Adrenal gland (tissue), 12 donors: ENCODE measurements around the gene ZNF41. TPM values are rescaled to one million over a fixed set of nuclear protein-coding genes. Genes with fewer than 3 reads are reported as not detected.

ENCODE experiments used
- DNase-seq, 7 donors: peaks; one replicate each; pipeline ENCODE4 v3.0.0-alpha.2; 2019 to 2020
- H3K27ac ChIP-seq, 5 donors: fragments of 200-600 bp; sonication (generic) in 4 of 5; 1 replicate in 3 of 5; 2 replicates in 2 of 5; pipeline versions ENCODE4 v1.5.1 to v1.8.0; 2016 to 2020; ENCODE audit warnings: mild to moderate bottlenecking in 1 of 5
- H3K27me3 ChIP-seq: fragments of 200-600 bp; 2 replicates; pipeline ENCODE4 v1.8.0; 2021
- H3K36me3 ChIP-seq, 2 donors: fragments of 200-600 bp; replicated peaks in 1 of 2; 1 replicate in 1 of 2; 2 replicates in 1 of 2; pipeline versions ENCODE4 v1.5.1 to v1.8.0; 2018 to 2022
- H3K4me1 ChIP-seq, 2 donors: fragments of 200-600 bp; replicated peaks in 1 of 2; 1 replicate in 1 of 2; 2 replicates in 1 of 2; pipeline versions ENCODE4 v1.5.1 to v1.8.0; 2018 to 2021
- H3K4me3 ChIP-seq, 4 donors: fragments of 200-600 bp; sonication (generic) in 3 of 4; one replicate each; pipeline ENCODE4 v1.5.1; 2016 to 2018
- H3K9me3 ChIP-seq, 3 donors: fragments of 200-600 bp; sonication (generic) in 1 of 3; replicated peaks in 1 of 3; 1 replicate in 2 of 3; 2 replicates in 1 of 3; pipeline versions ENCODE4 v1.5.1 to v1.8.0; 2016 to 2021
- CTCF ChIP-seq, 6 experiments: fragments of 450-650 bp in 4 of 6; fragments of 200-600 bp in 2 of 6; sonication (generic) in 1 of 6; IDR thresholded peaks; 1 replicate in 5 of 6; 2 replicates in 1 of 6; pipeline versions ENCODE4 v1.5.1 to v1.8.0; 2016 to 2021; ENCODE audit warnings: antibody characterized with exemption in 6 of 6, mild to moderate bottlenecking in 2 of 6, moderate library complexity in 1 of 6
- POLR2A ChIP-seq, 2 donors: fragments of 450-650 bp; IDR thresholded peaks; one replicate each; pipeline ENCODE4 v1.6.1; 2017; ENCODE audit warnings: antibody characterized with exemption in 2 of 2, mild to moderate bottlenecking in 2 of 2, moderate library complexity in 1 of 2
- WGBS, 4 donors: extraction: QIAGEN DNeasy Blood & Tissue Kit in 2 of 4; methylation state at CpG; one replicate each; pipeline versions ENCODE4 v1.1.5 to v1.1.7; 2013 to 2017; 5-methylcytosine and 5-hydroxymethylcytosine counted together
- intact Hi-C, 2 donors: fragments of 100-400 bp; cut with DNase I; formaldehyde crosslinking; loops; one replicate each; pipeline versions ENCODE4 v1.14.1 to v1.15.0; 2022 to 2023
- polyA plus RNA-seq, 3 donors: library from polyadenylated mRNA; stranded (reverse); fragments of 200-250 nt in 2 of 3; fragments of 350-450 nt in 1 of 3; fragmentation: Illumina TruSeq in 1 of 3; extraction: RNeasy Lipid Tissue Mini Kit (QIAGEN cat#74804) in 1 of 3; gene quantifications; one replicate each; pipeline ENCODE4 v1.2.3, GENCODE V29; 2013 to 2014
- total RNA-seq, 9 donors: library from RNA; depleted of rRNA in 4 of 9; stranded (reverse); fragments of >200 nt in 4 of 9; fragments of 120-200 nt in 1 of 9; fragmentation: NEBNext Ultra II Directional in 1 of 9; extraction: Animal tissue kit (Norgen Biotek cat#: 25700) in 1 of 9; gene quantifications; one replicate each; pipeline versions ENCODE4 v1.1.0 to v1.2.4, GENCODE V29; 2013 to 2023
- donor health status: healthy with polysubstance abuse.
- donor health status: Bipolar disorder and iron deficiency.
- donor health status: DM: yes; HTN: yes; CAD: no.
- donor health status: DM: no; HTN: no; CAD: no.
- donor health status: DM: no; HTN: no; CAD: no.
- donor health status: DM: yes; HTN: yes; CAD: no.

The ZNF41 gene
- total and polyA plus RNA-seq, 12 donors = 2.8 to 10.5 (median 7.6) TPM

DNA sequence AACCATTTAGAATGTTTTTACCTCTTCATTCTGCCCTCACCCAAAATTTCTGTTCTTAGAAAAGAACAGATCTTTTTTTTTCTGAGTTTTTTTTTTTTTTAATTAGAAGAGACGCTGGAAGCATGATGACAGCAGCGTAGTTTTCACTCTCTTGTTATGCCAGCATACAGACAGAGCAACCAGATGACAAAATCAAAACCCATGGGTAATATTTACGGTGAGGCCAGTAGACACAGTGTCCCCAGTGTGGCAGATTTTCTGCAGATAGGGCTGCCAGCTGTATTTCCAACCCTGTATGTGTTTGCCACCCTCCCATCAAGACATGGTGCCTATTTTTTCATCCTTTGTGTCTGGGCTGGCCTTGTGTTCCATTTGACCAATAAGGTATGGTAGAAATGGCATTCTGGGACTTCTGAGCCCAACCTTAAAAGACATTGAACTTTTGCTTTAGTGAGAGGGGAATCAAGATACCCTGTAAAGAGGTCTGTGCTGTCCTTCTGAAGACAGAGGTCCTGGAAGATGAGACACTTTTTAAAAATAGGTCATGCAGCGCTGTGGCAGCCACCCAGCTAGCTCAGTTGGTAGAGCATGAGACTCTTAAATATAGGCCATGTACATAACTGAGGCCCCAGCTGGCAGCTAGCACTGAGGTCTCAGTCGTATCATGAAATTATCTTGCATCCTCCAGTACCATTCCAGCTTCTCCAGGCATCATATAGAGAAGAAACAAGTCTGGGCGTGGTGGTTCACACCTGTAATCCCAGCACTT lies 6.7 kb upstream of the ZNF41 start:
- H3K4me1 ChIP-seq = peaks cover 0 to under 1% of the 10 kb centered on the region in 2 donors
- WGBS, 4 donors = 76 to 95% (median 86%) methylated on average over 4 to 6 of the region's 6 CpGs
- no peak for DNase-seq

GRCh38 chrX:47484885-47485284 lies 1.9 kb upstream of the ZNF41 start:
- TF ChIP-seq CTCF (IDR thresholded peaks at IDR 0.05) (no peak), POLR2A (IDR thresholded peaks at IDR 0.05) (no peak)
- Histone ChIP-seq H3K9me3 (no peaks in the 10 kb centered on the region), H3K4me1 (peaks cover 0 to 7% of the 10 kb centered on the region in 2 donors), H3K36me3 (no peaks in the 10 kb centered on the region), H3K27ac (no peak overlapping the region), H3K27me3 (no peaks in the 10 kb centered on the region), H3K4me3 (no peak overlapping the region)
- WGBS, 4 donors = 74 to 89% (median 80%) methylated on average over 2 of the region's 2 CpGs
- intact Hi-C loops = no loop called here
- DNase-seq = no peak

More for the DNA sequence above, 6.7 kb upstream of the ZNF41 start:
- Histone ChIP-seq H3K27ac (no peak overlapping the region), H3K9me3 (no peaks in the 10 kb centered on the region), H3K27me3 (no peaks in the 10 kb centered on the region), H3K4me3 (no peak overlapping the region), H3K36me3 (no peaks in the 10 kb centered on the region)
- intact Hi-C loops = no loop called here
- TF ChIP-seq CTCF (IDR thresholded peaks at IDR 0.05) (no peak), POLR2A (IDR thresholded peaks at IDR 0.05) (no peak)

DNA sequence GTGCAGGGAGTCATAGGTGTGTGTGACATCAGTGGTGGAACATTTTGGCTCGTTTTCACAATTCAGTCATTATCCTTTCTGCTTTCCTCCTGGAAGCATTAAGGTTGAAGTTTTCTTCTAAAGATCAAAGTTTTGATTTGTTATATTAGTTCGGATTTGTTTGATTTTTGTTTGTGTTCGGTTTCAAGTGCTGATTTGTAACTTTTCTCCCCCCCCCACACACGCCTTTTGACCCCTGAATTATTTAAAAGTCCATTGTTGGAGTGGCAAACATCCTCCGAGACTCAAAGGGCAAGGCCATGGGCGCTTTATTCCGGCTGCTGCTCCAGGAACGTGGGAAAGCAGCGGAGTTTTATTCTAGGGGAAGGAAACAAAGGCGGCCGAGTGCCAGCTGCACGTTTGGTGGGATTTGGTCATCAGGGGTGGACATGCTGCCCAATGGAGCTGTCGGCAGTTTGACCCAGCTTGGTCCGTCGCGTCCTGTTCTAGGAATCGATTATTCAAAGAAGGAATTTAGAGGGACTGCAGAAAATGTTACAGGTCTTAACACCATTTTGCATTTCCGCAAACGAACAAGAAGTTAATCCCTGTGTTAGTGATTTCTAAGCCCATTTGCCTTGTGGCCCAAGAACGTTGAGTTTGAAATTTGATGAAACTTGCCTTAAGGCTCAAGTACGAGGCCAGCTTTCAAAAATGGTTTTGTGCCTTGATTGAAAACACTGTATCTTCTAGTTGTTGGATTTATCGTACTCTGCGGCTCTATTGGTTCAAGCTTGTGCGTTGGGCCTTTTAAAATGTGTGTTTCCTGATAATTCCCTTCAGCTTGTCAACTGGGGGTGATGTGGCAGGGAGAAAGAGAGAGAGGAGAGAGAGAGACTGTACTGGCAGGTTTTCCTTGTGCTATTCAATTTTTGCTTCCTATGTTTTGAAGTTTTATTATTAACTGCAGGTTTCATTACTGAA lies 565 bp upstream of the ZNF41 start:
- no peaks in the 10 kb centered on the region for H3K9me3 ChIP-seq
- 0 to 40% (median 16%) methylated on average over 11 to 24 of the region's 24 CpGs for WGBS, 4 donors
- no peaks in the 10 kb centered on the region for H3K36me3 ChIP-seq
- TF ChIP-seq POLR2A (IDR thresholded peaks at IDR 0.05) (no peak), CTCF (IDR thresholded peaks at IDR 0.05) (no peak)
- intact Hi-C loops = no loop called here
- DNase-seq = peak; percentile 31 to 67 (median 44)
- no peaks in the 10 kb centered on the region for H3K27me3 ChIP-seq
- peaks cover 0 to 16% of the 10 kb centered on the region in 2 donors for H3K4me1 ChIP-seq
- H3K4me3 ChIP-seq = peak overlapping the region in 2 of 4 donors; percentile 65 to 72
- H3K27ac ChIP-seq = peak overlapping the region; percentile 60 to 97 (median 90)

GRCh38 chrX:47482065-47482511 lies 934 bp downstream of the ZNF41 start:
- no peaks in the 10 kb centered on the region for H3K27me3 ChIP-seq
- intact Hi-C loops = no loop called here
- no peak for TF ChIP-seq CTCF (IDR thresholded peaks at IDR 0.05)
- TF ChIP-seq POLR2A (IDR thresholded peaks at IDR 0.05) = no peak
- DNase-seq = no peak
- no peaks in the 10 kb centered on the region for H3K9me3 ChIP-seq
- no peaks in the 10 kb centered on the region for H3K36me3 ChIP-seq
- peaks cover 0 to 16% of the 10 kb centered on the region in 2 donors for H3K4me1 ChIP-seq
- peak overlapping the region in 2 of 4 donors; percentile 65 to 72 for H3K4me3 ChIP-seq
- H3K27ac ChIP-seq = peak overlapping the region in 4 of 5 donors; percentile 85 to 97 (median 92)
- 12 to 41% (median 31%) methylated on average over 5 to 8 of the region's 8 CpGs for WGBS, 4 donors
